GM19025 (cell line): ENCODE measurements around the gene SORCS2.

Source experiments
- ATAC-seq: cut with Tn5 transposase; IDR thresholded peaks from one replicate; pipeline ENCODE4 v1.9.1; 2021; ENCODE audit warnings: mild to moderate bottlenecking, low read depth, moderate library complexity; ENCODE audit not compliant: unreplicated experiment

The SORCS2 gene

GRCh38 chr4:7679406-7680040, 487.2 kb downstream of the SORCS2 start:
- ATAC-seq = no peak

- ATAC-seq = no peak
Measured at GRCh38 chr4:7680106-7680505, 487.8 kb downstream of the SORCS2 start.

- no peak for ATAC-seq
Measured at GRCh38 chr4:7680731-7681130, 488.4 kb downstream of the SORCS2 start.

- ATAC-seq = no peak
Measured at GRCh38 chr4:7683126-7683703, 490.9 kb downstream of the SORCS2 start.

GRCh38 chr4:7684294-7684693, 492.0 kb downstream of the SORCS2 start:
- ATAC-seq = no peak

- ATAC-seq = no peak
Measured at GRCh38 chr4:7686070-7686870, 493.9 kb downstream of the SORCS2 start.

GRCh38 chr4:7687006-7687405, 494.7 kb downstream of the SORCS2 start:
- no peak for ATAC-seq

- ATAC-seq = no peak
Measured at GRCh38 chr4:7687796-7688195, 495.5 kb downstream of the SORCS2 start.

GRCh38 chr4:7689773-7690693, 497.7 kb downstream of the SORCS2 start:
- no peak for ATAC-seq

- no peak for ATAC-seq
Measured at GRCh38 chr4:7691061-7691460, 498.7 kb downstream of the SORCS2 start.

GRCh38 chr4:7691982-7692381, 499.6 kb downstream of the SORCS2 start:
- ATAC-seq = no peak

GRCh38 chr4:7692451-7693236, 500.3 kb downstream of the SORCS2 start:
- ATAC-seq = no peak

GRCh38 chr4:7693237-7693608, 500.9 kb downstream of the SORCS2 start:
- no peak for ATAC-seq

GRCh38 chr4:7693711-7694110, 501.4 kb downstream of the SORCS2 start:
- ATAC-seq = no peak

GRCh38 chr4:7694324-7694723, 502.0 kb downstream of the SORCS2 start:
- no peak for ATAC-seq

GRCh38 chr4:7697343-7697742, 505.0 kb downstream of the SORCS2 start:
- ATAC-seq = no peak

- no peak for ATAC-seq
Measured at GRCh38 chr4:7697821-7698220, 505.5 kb downstream of the SORCS2 start.

GRCh38 chr4:7698584-7698983, 506.2 kb downstream of the SORCS2 start:
- no peak for ATAC-seq

GRCh38 chr4:7699031-7699430, 506.7 kb downstream of the SORCS2 start:
- ATAC-seq = no peak

GRCh38 chr4:7699825-7700224, 507.5 kb downstream of the SORCS2 start:
- no peak for ATAC-seq
